Measurements from ENCODE around the gene EXOC6B.

- TF ChIP-seq EZH2 (IDR thresholded peaks at IDR 0.05) = no peak
- TF ChIP-seq POLR2AphosphoS5 (IDR thresholded peaks at IDR 0.05; ENCODE audit: borderline replicate concordance, low read depth, low read length) = no peak
Measured at GRCh38 chr2:72602711-72603110, 223.1 kb downstream of the EXOC6B start.

All from SK-N-MC (cell line).